SJCRH30 (cell line): ENCODE results near the gene GCM1. TPM values are rescaled to one million over a fixed set of nuclear protein-coding genes. Genes with fewer than 3 reads are reported as not detected.

Source experiments
- DNase-seq, 2 experiments: peaks; one replicate each; pipeline ENCODE4 v3.0.0-alpha.2; 2015 to 2020
- H3K27ac ChIP-seq: fragments of 250-450 bp; sonication (Bioruptor Pico); 2 replicates; pipeline ENCODE4 v1.5.1; 2020; ENCODE audit warnings: mild to moderate bottlenecking, moderate library complexity
- H3K27me3 ChIP-seq: fragments of 250-450 bp; sonication (Bioruptor Pico); 2 replicates; pipeline ENCODE4 v1.5.1; 2020; ENCODE audit warnings: mild to moderate bottlenecking, moderate library complexity
- H3K36me3 ChIP-seq: fragments of 250-450 bp; sonication (Bioruptor Pico); 2 replicates; pipeline ENCODE4 v1.5.1; 2020; ENCODE audit warnings: mild to moderate bottlenecking, moderate library complexity
- H3K4me1 ChIP-seq: fragments of 250-450 bp; sonication (Bioruptor Pico); 2 replicates; pipeline ENCODE4 v1.5.1; 2020; ENCODE audit warnings: mild to moderate bottlenecking, moderate library complexity
- H3K4me3 ChIP-seq: fragments of 250-450 bp; sonication (Bioruptor Pico); 2 replicates; pipeline ENCODE4 v1.5.1; 2020; ENCODE audit warnings: mild to moderate bottlenecking, moderate library complexity
- H3K9me3 ChIP-seq: fragments of 250-450 bp; sonication (Bioruptor Pico); replicated peaks from 2 replicates; pipeline ENCODE4 v1.5.1; 2020; ENCODE audit warnings: mild to moderate bottlenecking, moderate library complexity
- total RNA-seq: library from RNA; depleted of rRNA; stranded (reverse); fragments of >200 nt; shearing (Covaris generic); gene quantifications from 2 replicates; pipeline ENCODE4 v1.2.3, GENCODE V29; 2014; rRNA removed

Gene GCM1
- total RNA-seq, 1 experiment from 2014 or later: not detected

- H3K36me3 ChIP-seq: no peaks in the 10 kb centered on the region
- peak in 1 of 2 experiments; percentile 17 for DNase-seq
- no peak overlapping the region for H3K4me3 ChIP-seq
- no peak overlapping the region for H3K27ac ChIP-seq
- peaks cover 8% of the 10 kb centered on the region; the same call in 1 of the 2 replicates for H3K4me1 ChIP-seq
- no peaks in the 10 kb centered on the region for H3K9me3 ChIP-seq
- H3K27me3 ChIP-seq: no peaks in the 10 kb centered on the region
These were observed 44.5 kb downstream of the GCM1 start for GRCh38 chr6:53103993-53104675.

GRCh38 chr6:53101006-53101405 lies 47.6 kb downstream of the GCM1 start:
- Histone ChIP-seq H3K4me3 (no peak overlapping the region), H3K4me1 (no peaks in the 10 kb centered on the region), H3K36me3 (peaks cover 11% of the 10 kb centered on the region), H3K9me3 (no peaks in the 10 kb centered on the region), H3K27ac (no peak overlapping the region), H3K27me3 (no peaks in the 10 kb centered on the region)
- no peak for DNase-seq

DNA sequence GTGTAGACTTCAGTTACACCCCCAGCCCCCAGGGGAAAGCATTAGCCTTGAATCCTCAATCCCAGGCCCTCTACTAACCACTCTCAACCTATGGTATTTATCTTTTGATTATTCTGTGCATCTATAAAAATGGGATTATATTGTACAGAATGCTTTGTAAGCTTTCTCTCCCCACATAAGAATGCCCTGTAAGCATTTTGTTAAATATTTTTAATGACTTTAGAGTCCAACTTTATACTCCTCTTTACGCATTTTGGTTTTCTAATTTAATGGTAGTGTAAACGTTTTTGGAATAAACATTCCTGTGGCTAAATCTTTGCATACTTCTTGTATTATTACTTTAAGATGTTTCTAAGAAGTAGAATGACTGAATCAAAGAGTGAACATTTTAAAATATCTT lies 48.1 kb downstream of the GCM1 start:
- Histone ChIP-seq H3K4me1 (no peaks in the 10 kb centered on the region), H3K27ac (no peak overlapping the region), H3K36me3 (peaks cover 15% of the 10 kb centered on the region), H3K27me3 (no peaks in the 10 kb centered on the region), H3K9me3 (no peaks in the 10 kb centered on the region), H3K4me3 (no peak overlapping the region)
- no peak for DNase-seq

- H3K4me3 ChIP-seq: no peak overlapping the region
- no peaks in the 10 kb centered on the region for H3K9me3 ChIP-seq
- H3K27ac ChIP-seq: no peak overlapping the region
- no peaks in the 10 kb centered on the region for H3K27me3 ChIP-seq
- H3K36me3 ChIP-seq: peaks cover 50% of the 10 kb centered on the region
- no peak for DNase-seq
- H3K4me1 ChIP-seq: no peaks in the 10 kb centered on the region
These were observed 52.9 kb downstream of the GCM1 start for GRCh38 chr6:53095716-53096115.

GRCh38 chr6:53095270-53095669 lies 53.4 kb downstream of the GCM1 start:
- H3K27me3 ChIP-seq: no peaks in the 10 kb centered on the region
- H3K4me3 ChIP-seq: no peak overlapping the region
- no peak overlapping the region for H3K27ac ChIP-seq
- no peaks in the 10 kb centered on the region for H3K9me3 ChIP-seq
- H3K4me1 ChIP-seq: no peaks in the 10 kb centered on the region
- DNase-seq: no peak
- peaks cover 50% of the 10 kb centered on the region for H3K36me3 ChIP-seq

GRCh38 chr6:53090576-53090975 lies 58.1 kb downstream of the GCM1 start:
- Histone ChIP-seq H3K27ac (no peak overlapping the region), H3K36me3 (peaks cover 46% of the 10 kb centered on the region)
- DNase-seq: no peak

DNA sequence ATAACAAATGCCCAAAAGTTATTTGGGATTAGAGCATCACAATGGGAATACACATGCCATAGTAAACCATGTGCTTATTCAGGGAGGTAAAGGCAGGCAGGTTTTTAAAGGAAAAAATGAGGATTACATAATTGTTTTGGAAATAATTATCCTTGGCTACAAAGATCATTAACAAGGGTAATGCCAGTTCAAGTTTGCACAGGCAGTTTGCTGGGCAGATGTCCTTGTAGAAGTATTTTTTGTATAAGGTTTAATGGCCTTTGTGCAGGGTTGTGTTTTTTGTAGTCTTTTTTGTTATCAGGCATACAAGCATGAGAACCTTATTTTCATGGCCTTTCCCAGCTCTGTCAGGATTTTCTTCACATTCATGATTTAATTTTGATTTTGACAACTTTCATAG lies 58.7 kb downstream of the GCM1 start:
- no peaks in the 10 kb centered on the region for H3K27me3 ChIP-seq
- H3K9me3 ChIP-seq: no peaks in the 10 kb centered on the region
- no peaks in the 10 kb centered on the region for H3K4me1 ChIP-seq
- no peak for DNase-seq
- no peak overlapping the region for H3K27ac ChIP-seq
- H3K4me3 ChIP-seq: no peak overlapping the region
- H3K36me3 ChIP-seq: peaks cover 44% of the 10 kb centered on the region

More at GRCh38 chr6:53090576-53090975, 58.1 kb downstream of the GCM1 start:
- H3K4me1 ChIP-seq: no peaks in the 10 kb centered on the region
- H3K27me3 ChIP-seq: no peaks in the 10 kb centered on the region
- H3K4me3 ChIP-seq: no peak overlapping the region
- no peaks in the 10 kb centered on the region for H3K9me3 ChIP-seq

- Histone ChIP-seq H3K9me3 (no peaks in the 10 kb centered on the region), H3K27me3 (no peaks in the 10 kb centered on the region), H3K36me3 (peaks cover 16% of the 10 kb centered on the region), H3K4me3 (no peak overlapping the region), H3K4me1 (no peaks in the 10 kb centered on the region), H3K27ac (no peak overlapping the region)
- no peak for DNase-seq
These were observed 62.3 kb downstream of the GCM1 start for GRCh38 chr6:53086302-53086701.

DNA sequence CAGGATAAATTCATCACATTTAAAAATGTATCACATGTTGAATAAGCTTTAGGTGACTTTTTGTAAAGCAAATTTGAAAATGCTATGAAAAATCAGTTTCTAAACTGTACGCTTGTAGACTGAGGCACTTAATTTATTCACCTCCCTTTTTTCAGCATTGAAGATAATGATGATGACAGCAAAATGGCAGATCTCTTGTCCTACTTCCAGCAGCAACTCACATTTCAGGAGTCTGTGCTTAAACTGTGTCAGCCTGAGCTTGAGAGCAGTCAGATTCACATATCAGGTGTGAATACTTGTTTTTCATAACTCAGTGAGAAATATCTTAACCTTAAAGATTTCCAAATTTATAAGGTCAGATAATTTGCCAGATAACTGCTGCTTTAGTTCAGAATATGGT lies 67.8 kb downstream of the GCM1 start:
- Histone ChIP-seq H3K27me3 (no peaks in the 10 kb centered on the region), H3K27ac (no peak overlapping the region), H3K4me3 (no peak overlapping the region), H3K4me1 (no peaks in the 10 kb centered on the region), H3K9me3 (no peaks in the 10 kb centered on the region), H3K36me3 (peaks cover 22% of the 10 kb centered on the region)
- no peak for DNase-seq

Other genes starting within 250 kb of the GCM1 start
- gene GSTA3, start 239.1 kb downstream of the GCM1 start, total RNA-seq: not detected in 2 replicates
- 28.9 and 29.7 TPM in 2 replicates for gene GSTA4, start 153.6 kb downstream of the GCM1 start, total RNA-seq
- gene CILK1, start 87.0 kb downstream of the GCM1 start, total RNA-seq: 6.7 and 6.9 TPM in 2 replicates
- gene FBXO9, start 83.4 kb downstream of the GCM1 start, total RNA-seq: 23.7 and 27.4 TPM in 2 replicates
- gene ELOVL5, start 200.1 kb upstream of the GCM1 start, total RNA-seq: 68.1 and 71.7 TPM in 2 replicates